Measurements from ENCODE around the gene ANO10.
"Not testable (repeated sequence)": the region's sequence is repeated elsewhere in the genome, so short reads cannot be mapped to it uniquely, and the experiment has no call there.

Gene ANO10

DNA sequence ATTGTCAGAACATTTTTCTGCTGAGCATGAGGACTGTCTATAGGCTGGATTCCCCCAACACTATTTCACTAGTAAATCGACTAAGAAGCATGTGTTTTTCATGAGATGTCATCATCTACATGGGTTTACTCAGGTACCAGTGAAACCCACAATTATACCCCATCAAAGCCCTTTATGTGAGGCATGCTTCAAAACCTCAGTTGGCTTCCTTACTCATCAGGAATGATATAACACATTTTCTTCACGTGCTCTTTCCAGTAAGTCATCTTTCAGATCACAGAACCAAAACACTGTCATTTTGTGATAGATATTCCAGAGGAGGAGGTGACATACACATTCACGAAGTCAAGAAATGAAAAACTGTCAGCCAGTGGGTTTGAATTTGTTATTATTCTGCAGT lies 116.5 kb downstream of the ANO10 start:
- FAIRE-seq, result peak; percentile 74
- TF ChIP-seq POLR2A (IDR thresholded peaks at IDR 0.05; ENCODE audit: low read depth, low read length), result no peak

DNA sequence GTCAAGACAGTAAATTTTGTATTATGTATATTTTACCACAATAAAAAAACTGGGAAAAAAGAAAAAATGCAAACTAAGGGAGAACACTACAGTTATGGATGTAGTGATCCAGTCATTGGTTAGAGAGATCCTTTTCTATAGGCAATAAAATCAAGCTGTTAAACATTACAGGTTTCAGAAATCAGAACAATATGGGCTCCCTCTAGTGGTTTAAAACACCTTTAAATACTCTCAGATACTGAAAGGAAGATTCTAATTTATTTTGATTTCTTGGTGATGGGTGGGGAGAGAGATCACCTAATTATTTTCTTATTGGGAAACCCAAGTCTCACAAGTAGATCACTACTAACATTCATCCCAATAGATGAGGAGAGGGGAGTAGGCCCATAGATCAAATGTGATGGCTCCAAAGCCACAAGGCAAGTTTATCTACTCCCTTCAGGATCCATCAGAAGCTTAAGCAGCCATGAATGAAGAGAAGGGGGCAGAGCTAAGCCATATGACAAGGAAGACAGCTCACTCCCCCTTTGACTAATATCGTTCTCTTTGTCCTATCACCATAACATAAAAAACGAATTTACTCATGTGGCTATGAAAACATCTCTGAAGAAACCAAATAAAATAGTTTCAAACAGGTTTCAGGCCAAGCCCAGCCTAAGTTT lies 118.6 kb downstream of the ANO10 start:
- FAIRE-seq (peak; percentile 87), DNase-seq (ENCODE audit: insufficient read length, low spot score) (no peak)
- no peak for TF ChIP-seq POLR2A (IDR thresholded peaks at IDR 0.05; ENCODE audit: low read depth, low read length)

More for the DNA sequence above, 116.5 kb downstream of the ANO10 start:
- DNase-seq (ENCODE audit: insufficient read length, low spot score), result no peak

DNA sequence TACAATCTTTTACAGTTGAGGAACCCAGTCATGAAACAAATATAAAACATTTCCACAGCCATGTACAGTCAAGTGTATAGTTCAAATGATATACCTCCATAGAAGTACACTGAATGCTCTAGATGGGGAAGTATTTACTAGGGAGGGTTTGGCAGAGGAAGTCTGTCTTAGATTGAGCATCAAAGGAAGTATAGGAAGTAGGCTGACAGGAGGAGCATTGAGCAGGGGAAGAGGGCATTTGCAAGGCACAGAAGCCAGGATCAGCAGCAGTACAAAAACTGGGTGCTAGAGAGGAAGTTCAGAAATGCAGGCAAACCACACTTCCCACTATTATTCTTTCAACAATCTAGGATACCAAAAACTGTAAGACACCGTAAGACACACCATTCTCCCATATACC lies 122.6 kb downstream of the ANO10 start:
- no peak for FAIRE-seq
- no peak for TF ChIP-seq POLR2A (IDR thresholded peaks at IDR 0.05; ENCODE audit: low read depth, low read length)
- DNase-seq (ENCODE audit: insufficient read length, low spot score), result no peak

DNA sequence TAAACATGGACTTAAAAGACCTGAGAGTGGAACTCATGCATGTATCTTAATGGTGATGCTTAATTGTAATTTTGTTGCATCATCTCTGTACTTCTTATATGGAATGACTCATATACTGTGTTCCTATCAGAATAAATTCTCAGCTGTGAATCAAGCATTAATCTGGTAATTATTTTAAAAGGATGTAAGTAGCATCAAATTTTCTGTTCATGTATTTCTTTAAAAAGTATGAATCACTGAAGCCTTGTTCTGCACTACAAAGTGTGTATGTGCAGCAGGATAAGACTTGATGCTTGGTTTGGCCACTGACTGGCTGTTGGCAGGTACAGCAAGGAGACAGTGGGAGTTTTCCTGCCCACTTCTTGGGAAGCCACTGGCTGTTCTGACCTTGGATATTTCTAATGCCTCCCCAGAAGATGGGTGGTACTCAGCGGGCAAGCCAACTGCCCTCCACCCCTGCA lies 123.9 kb downstream of the ANO10 start:
- no peak for TF ChIP-seq POLR2A (IDR thresholded peaks at IDR 0.05; ENCODE audit: low read depth, low read length)
- no peak for DNase-seq (ENCODE audit: insufficient read length, low spot score)
- peak; percentile 43 for FAIRE-seq

DNA sequence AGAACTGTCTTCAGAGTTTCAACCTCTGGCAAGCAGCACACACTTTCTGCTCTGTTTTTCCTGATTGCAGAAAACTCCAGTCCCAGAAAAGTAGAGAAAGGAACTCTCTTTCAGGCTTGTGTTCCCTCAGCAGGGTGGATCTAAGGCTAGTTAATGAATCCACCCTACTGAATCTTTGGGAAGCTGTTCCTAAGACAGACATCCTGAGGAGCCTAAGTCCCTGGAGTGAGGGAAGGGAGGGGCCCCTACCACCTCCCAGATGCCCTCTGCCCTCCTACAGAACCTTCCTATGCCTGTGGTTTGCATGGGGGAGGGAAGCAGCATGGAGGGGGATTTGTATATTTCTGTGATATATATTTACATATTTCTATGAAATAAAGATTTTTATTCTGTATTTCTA lies 124.4 kb downstream of the ANO10 start:
- no peak for DNase-seq (ENCODE audit: insufficient read length, low spot score)
- TF ChIP-seq POLR2A (IDR thresholded peaks at IDR 0.05; ENCODE audit: low read depth, low read length), result no peak
- no peak for FAIRE-seq

DNA sequence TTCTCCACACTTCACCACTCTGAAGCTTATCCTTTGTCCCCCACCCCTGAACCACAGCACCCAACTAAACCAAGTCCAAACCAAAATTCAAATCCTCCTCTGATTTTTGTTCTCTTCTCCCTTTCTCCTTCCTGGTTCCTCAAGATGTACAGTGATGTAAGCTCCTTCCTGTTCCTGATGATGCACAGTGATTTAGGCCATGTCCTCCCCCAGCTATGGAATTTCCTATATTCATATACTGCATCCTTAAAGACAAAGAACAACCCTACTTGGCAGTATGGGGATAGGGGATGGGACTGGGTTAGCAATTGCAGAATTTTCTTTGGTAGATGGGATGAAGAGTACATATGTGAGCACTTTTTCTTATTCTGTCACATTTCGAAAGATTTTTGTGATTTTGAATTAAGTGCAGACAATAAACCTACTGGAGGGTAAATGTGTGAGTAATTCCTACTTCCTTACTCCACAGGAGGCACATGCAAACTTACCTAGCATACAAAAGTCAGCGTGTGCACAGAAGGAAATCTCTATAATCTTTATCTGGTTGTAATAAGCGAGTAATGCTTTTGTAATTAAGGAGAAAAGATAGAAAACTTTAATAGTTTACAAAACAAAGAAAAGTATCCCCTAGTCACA lies 125.0 kb downstream of the ANO10 start:
- DNase-seq (ENCODE audit: insufficient read length, low spot score), result no peak
- FAIRE-seq, result peak; percentile 86
- TF ChIP-seq POLR2A (IDR thresholded peaks at IDR 0.05; ENCODE audit: low read depth, low read length), result no peak

DNA sequence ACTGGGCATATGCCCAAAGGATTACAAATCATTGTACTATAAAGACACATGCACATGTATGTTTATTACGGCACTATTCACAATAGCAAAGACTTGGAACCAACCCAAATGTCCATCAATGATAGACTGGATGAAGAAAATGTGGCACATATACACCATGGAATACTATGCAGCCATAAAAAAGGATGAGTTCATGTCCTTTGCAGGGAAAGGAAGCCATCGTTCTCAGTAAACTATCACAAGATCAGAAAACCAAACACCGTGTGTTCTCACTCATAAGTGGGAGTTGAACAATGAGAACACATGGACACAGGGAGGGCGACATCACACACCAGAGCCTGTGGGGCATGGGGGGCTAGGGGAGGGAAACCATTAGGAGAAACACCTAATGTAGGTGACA lies 128.9 kb downstream of the ANO10 start:
- DNase-seq (ENCODE audit: insufficient read length, low spot score); FAIRE-seq: not testable (repeated sequence)

DNA sequence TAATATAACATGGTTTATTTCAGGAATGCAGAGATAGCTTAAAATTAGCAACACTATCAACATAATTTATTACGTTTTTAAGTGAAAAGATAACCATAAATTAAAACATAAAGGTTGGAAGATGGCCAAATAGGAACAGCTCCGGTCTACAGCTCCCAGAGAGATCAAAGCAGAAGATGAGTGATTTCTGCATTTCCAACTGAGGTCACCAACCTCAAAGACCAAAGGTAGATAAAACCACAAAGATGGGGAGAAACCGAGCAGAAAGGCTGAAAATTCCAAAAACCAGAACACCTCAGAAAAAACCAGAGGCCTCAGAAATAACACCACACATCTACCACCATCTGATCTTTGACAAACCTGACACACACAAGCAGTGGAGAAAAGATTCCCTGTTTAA lies 130.0 kb downstream of the ANO10 start:
- FAIRE-seq; DNase-seq (ENCODE audit: insufficient read length, low spot score): not testable (repeated sequence)

DNA sequence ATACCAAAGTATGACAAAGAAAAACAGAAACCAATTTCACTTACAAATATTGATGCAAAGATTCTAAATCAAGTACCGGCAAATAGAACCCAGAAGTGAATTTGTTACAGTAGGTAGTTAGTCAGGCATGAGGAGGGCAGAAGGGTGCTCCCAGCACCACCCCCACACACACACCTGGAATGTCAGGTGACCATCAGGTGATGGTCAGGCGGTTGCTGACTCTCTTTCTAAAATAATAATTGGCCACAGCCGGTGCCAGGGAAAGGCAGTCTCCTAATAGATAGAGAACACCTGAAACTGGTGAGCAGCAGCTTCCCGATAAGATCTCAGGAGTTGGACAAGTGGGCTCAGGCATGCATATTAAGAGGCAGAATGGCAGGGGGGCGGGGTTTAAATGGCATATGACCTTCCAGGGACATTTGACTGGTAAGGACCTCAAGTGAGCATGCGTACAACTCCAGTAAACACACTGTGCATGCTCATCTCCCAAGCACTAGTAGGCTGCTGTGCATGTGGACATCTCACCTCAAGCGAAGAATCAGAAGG lies 131.1 kb downstream of the ANO10 start:
- no peak for TF ChIP-seq POLR2A (IDR thresholded peaks at IDR 0.05; ENCODE audit: low read depth, low read length)
- FAIRE-seq (no peak), DNase-seq (ENCODE audit: insufficient read length, low spot score) (no peak)

DNA sequence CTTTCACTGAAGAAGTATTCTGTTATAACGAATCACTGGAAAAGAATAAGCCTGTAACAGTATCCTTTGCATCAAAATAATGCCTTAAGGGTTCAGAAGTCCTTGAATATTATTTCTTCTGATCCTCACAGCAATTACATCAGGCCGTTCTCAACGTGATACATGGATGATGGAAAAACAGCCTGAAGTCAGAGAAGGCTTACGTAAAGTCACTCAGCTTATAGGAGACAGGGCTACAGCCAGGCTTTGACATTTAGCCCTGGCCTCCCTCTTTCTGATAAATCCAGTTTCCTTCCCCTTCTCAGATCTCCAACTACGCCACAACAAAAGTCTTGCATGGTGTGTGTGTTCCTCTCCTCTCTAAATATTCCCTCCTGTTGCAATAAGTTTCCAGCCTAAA lies 131.9 kb downstream of the ANO10 start:
- DNase-seq (ENCODE audit: insufficient read length, low spot score) (no peak), FAIRE-seq (no peak)
- no peak for TF ChIP-seq POLR2A (IDR thresholded peaks at IDR 0.05; ENCODE audit: low read depth, low read length)

DNA sequence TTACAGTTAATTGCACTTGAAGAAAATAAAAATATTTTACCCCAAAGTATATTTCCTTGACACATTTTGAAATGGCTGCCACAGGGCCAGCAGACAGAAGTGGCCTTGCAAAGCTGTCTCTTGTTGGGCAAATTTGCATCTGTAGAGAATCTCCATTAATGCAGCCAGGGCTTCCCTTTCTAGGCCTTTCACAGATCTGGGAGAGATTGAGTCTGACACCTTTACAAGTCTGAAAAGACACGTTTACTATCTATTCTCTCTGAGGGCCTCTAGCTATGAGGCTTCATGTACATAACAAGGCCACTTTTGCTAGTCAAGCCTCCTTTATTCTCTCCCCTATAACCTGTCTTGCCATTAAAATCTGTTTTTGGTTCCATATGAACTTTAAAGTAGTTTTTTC lies 135.9 kb downstream of the ANO10 start:
- FAIRE-seq (no peak), DNase-seq (ENCODE audit: insufficient read length, low spot score) (no peak)
- TF ChIP-seq POLR2A (IDR thresholded peaks at IDR 0.05; ENCODE audit: low read depth, low read length), result no peak

DNA sequence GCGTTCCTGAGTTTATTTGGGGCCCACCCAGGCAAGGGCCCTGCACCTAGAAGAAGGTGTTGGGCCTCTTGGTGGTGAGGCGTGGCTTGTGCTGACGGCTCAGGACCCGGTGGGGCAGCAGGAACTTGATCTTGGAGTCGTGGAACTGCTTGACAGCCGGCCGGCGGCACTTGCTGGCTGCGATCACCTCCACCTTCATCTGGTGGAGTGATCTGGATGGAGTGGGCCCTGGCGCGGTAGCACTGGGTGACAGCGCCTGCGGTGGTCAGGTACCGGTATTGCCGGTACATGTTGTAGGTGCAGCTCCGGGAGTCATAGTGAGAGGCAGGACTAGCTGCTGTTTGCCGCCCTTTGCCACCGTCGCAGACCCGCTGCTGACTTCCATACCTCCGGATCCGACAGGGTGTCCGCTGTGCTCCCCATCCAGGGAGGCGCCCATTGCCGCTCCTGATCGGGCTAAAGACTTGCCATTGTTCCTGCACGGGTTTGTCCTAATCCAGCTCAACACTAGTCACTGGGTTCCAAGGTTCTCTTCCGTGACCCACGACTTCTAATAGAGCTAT lies 136.8 kb downstream of the ANO10 start:
- TF ChIP-seq POLR2A (IDR thresholded peaks at IDR 0.05; ENCODE audit: low read depth, low read length), result no peak
- FAIRE-seq (no peak), DNase-seq (ENCODE audit: insufficient read length, low spot score) (no peak)

DNA sequence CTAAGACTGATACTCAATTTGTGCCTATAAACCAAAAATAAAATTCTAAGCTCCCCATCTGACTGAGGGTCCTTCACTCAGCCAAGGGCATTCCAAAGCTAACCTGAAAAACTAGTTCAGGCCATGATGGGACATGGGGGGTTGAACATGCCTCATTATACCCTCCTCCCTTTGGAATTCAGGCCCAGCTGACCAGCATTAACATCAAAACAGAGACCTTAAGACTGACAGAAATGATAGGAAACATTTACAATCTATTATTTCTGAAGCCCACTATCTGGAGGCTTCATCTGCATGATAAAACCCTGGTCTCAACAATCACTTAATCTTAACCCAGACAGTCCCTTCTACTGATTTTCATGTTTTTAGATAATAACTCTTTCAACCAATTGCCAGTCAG lies 140.4 kb downstream of the ANO10 start:
- no peak for FAIRE-seq
- no peak for DNase-seq (ENCODE audit: insufficient read length, low spot score)

DNA sequence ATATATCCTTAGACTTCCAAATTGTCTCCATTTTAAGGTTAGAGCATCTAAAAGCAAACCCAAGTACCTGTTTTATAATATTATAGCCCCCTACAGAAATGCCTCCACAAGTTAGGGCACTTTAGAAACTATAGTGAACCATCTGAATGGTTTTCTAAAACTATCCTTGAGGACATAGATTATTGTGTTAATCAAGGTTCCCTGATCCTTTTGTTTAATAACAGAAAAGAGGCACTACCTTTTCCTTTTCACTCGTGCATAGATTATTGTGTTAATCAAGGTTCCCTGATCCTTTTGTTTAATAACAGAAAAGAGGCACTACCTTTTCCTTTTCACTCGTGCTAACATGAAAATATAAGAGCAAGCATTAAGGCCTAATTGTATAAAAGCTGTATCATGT lies 143.0 kb downstream of the ANO10 start:
- DNase-seq (ENCODE audit: insufficient read length, low spot score), result not testable (repeated sequence)
- FAIRE-seq, result peak; percentile 38

More for the DNA sequence above, 140.4 kb downstream of the ANO10 start:
- TF ChIP-seq POLR2A (IDR thresholded peaks at IDR 0.05; ENCODE audit: low read depth, low read length), result no peak

All from H54 (cell line).